Muscle of leg (tissue), 11 donors: ENCODE measurements around the gene SH3RF3. TPM values are rescaled to one million over a fixed set of nuclear protein-coding genes. Genes with fewer than 3 reads are reported as not detected.

Experiments used
- DNase-seq: peaks from one replicate; pipeline ENCODE4 v3.0.0; 2013
- H3K27ac ChIP-seq: one replicate; pipeline ENCODE4 v1.5.1; 2013; ENCODE audit warnings: mild to moderate bottlenecking, low read length, control low read depth
- H3K27me3 ChIP-seq: one replicate; pipeline ENCODE4 v1.6.1; 2013; ENCODE audit warnings: low read length; ENCODE audit not compliant: control insufficient read depth, insufficient read depth
- H3K36me3 ChIP-seq: one replicate; pipeline ENCODE4 v1.6.1; 2013; ENCODE audit warnings: low read length; ENCODE audit not compliant: control insufficient read depth, insufficient read depth
- H3K4me1 ChIP-seq: one replicate; pipeline ENCODE4 v1.6.1; 2013; ENCODE audit warnings: low read length; ENCODE audit not compliant: control insufficient read depth, insufficient read depth
- H3K4me3 ChIP-seq: one replicate; pipeline ENCODE4 v1.5.1; 2013; ENCODE audit warnings: low read length, control low read depth
- H3K9me3 ChIP-seq: replicated peaks from 2 replicates; pipeline ENCODE4 v1.6.1; 2013; ENCODE audit warnings: low read depth, low read length; ENCODE audit not compliant: control insufficient read depth
- WGBS: methylation state at CpG from one replicate; pipeline ENCODE4 v1.1.5; 2013; ENCODE audit warnings: missing lambda C conversion rate; ENCODE audit not compliant: insufficient coverage; 5-methylcytosine and 5-hydroxymethylcytosine counted together
- polyA plus RNA-seq, 8 donors: library from polyadenylated mRNA; unstranded; fragments of 120-200 nt; gene quantifications; one replicate each; pipeline versions ENCODE4 v1.2.1 to v1.2.3, GENCODE V29; 2013; ENCODE audit warnings: inconsistent platforms in 1 of 8, low replicate concordance in 1 of 8; ENCODE audit not compliant: insufficient read length in 8 of 8, insufficient read depth in 1 of 8
- total RNA-seq: library from RNA; stranded (reverse); fragments of 120-200 nt; gene quantifications from one replicate; pipeline ENCODE4 v1.2.4, GENCODE V29; 2013

Gene SH3RF3
- total and polyA plus RNA-seq, 9 donors: 2.7 to 6.8 (median 4.7) TPM

GRCh38 chr2:109175350-109175678 lies 46.3 kb downstream of the SH3RF3 start:
- Histone ChIP-seq H3K36me3 (no peaks in the 10 kb centered on the region), H3K4me3 (no peak overlapping the region), H3K27ac (no peak overlapping the region), H3K4me1 (peaks cover 38% of the 10 kb centered on the region), H3K9me3 (peaks cover 14% of the 10 kb centered on the region), H3K27me3 (peaks cover 7% of the 10 kb centered on the region)
- 62% methylated on average over 3 of the region's 3 CpGs for WGBS
- DNase-seq: no peak

GRCh38 chr2:109176928-109177327 lies 47.9 kb downstream of the SH3RF3 start:
- Histone ChIP-seq H3K27ac (no peak overlapping the region), H3K9me3 (peaks cover 14% of the 10 kb centered on the region), H3K36me3 (no peaks in the 10 kb centered on the region), H3K27me3 (peaks cover 3% of the 10 kb centered on the region), H3K4me1 (peaks cover 31% of the 10 kb centered on the region), H3K4me3 (no peak overlapping the region)
- no peak for DNase-seq
- no CpG with 5 or more reads among the region's 2 CpGs for WGBS

DNA sequence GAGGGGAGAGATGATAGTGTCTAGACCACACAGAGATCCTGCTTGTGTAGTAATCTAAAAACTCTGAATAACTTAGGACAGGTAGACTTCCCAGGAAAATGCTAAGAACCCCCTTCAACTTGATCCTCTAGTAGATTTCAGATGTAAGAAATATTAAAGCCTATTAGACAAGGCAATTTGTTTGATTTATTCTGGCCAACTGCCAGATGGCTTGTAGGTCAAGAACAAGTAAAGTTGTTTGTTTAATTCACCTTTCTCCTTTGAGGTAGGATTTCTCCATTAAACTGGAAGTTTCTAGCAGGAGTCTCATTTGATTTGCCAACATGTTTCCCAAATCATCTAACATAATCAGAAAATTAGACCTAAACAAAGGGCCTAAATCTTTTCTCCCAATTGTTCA lies 48.6 kb downstream of the SH3RF3 start:
- Histone ChIP-seq H3K9me3 (peaks cover 14% of the 10 kb centered on the region), H3K4me3 (no peak overlapping the region), H3K36me3 (no peaks in the 10 kb centered on the region), H3K27me3 (peaks cover 3% of the 10 kb centered on the region), H3K4me1 (peaks cover 24% of the 10 kb centered on the region), H3K27ac (no peak overlapping the region)
- DNase-seq: no peak

GRCh38 chr2:109178968-109179367 lies 50.0 kb downstream of the SH3RF3 start:
- H3K4me1 ChIP-seq: peaks cover 14% of the 10 kb centered on the region
- peaks cover 14% of the 10 kb centered on the region for H3K9me3 ChIP-seq
- peaks cover 3% of the 10 kb centered on the region for H3K27me3 ChIP-seq
- H3K27ac ChIP-seq: no peak overlapping the region
- no peaks in the 10 kb centered on the region for H3K36me3 ChIP-seq
- H3K4me3 ChIP-seq: no peak overlapping the region
- DNase-seq: no peak
- 31% methylated on average over 3 of the region's 3 CpGs for WGBS

DNA sequence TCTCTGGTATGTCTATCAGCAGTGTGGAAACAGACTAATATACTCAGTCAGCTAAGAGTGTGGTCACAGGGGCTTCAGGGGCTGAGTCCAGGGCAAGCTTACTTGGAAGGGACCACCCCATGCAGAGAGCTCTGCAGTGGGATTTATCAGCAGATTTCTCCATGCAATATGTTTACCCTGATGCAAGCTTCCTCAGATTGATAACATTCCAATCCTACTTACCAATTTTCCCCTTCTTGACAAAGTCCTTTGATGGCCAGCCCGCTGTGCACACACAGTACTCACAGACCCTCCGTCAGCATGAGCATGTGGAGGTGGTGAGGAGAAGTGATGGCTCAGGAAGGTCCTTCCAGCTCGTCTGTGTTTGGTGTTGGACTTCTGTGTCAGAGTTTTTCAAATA lies 51.8 kb downstream of the SH3RF3 start:
- no peak overlapping the region for H3K4me3 ChIP-seq
- no peaks in the 10 kb centered on the region for H3K36me3 ChIP-seq
- peaks cover 12% of the 10 kb centered on the region for H3K4me1 ChIP-seq
- no peak for DNase-seq
- peaks cover 5% of the 10 kb centered on the region for H3K9me3 ChIP-seq
- H3K27ac ChIP-seq: no peak overlapping the region
- H3K27me3 ChIP-seq: peaks cover 3% of the 10 kb centered on the region
- WGBS: no CpG with 5 or more reads among the region's 3 CpGs

GRCh38 chr2:109182426-109182825 lies 53.4 kb downstream of the SH3RF3 start:
- H3K4me3 ChIP-seq: no peak overlapping the region
- peaks cover 5% of the 10 kb centered on the region for H3K9me3 ChIP-seq
- H3K27ac ChIP-seq: no peak overlapping the region
- WGBS: no CpG with 5 or more reads among the region's 2 CpGs
- H3K4me1 ChIP-seq: peaks cover 11% of the 10 kb centered on the region
- no peaks in the 10 kb centered on the region for H3K36me3 ChIP-seq
- H3K27me3 ChIP-seq: no peaks in the 10 kb centered on the region
- DNase-seq: no peak

DNA sequence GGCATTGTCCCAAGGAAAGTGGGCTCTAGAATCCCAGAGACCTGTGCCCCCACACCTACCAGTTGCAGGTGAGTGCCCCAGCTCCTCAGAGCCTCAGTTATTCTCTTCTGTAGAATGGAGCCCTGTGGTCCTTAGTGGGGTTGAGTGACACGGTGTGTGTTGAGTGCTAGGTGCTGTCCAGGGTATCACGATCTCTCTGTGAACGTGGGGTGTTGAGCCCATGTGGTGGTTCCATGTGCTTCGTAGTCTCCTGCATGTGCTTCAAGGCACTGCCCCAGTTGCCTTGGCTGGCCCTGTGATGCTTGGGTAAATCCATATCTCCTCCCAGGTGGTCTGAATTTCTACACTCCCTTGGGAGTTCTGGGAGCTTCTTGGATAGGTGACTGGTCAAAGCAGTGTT lies 54.9 kb downstream of the SH3RF3 start:
- WGBS: 86% methylated on average over 4 of the region's 4 CpGs
- no peak overlapping the region for H3K27ac ChIP-seq

GRCh38 chr2:109184368-109184767 lies 55.4 kb downstream of the SH3RF3 start:
- Histone ChIP-seq H3K9me3 (peaks cover 3% of the 10 kb centered on the region), H3K4me3 (no peak overlapping the region), H3K36me3 (no peaks in the 10 kb centered on the region), H3K4me1 (peaks cover 21% of the 10 kb centered on the region), H3K27ac (no peak overlapping the region), H3K27me3 (peaks cover 3% of the 10 kb centered on the region)
- no peak for DNase-seq
- 100% methylated on average over 1 of the region's 3 CpGs for WGBS

More for the DNA sequence above, 54.9 kb downstream of the SH3RF3 start:
- H3K4me3 ChIP-seq: no peak overlapping the region
- no peak for DNase-seq
- peaks cover 3% of the 10 kb centered on the region for H3K27me3 ChIP-seq
- peaks cover 5% of the 10 kb centered on the region for H3K9me3 ChIP-seq
- H3K36me3 ChIP-seq: no peaks in the 10 kb centered on the region
- peaks cover 19% of the 10 kb centered on the region for H3K4me1 ChIP-seq

DNA sequence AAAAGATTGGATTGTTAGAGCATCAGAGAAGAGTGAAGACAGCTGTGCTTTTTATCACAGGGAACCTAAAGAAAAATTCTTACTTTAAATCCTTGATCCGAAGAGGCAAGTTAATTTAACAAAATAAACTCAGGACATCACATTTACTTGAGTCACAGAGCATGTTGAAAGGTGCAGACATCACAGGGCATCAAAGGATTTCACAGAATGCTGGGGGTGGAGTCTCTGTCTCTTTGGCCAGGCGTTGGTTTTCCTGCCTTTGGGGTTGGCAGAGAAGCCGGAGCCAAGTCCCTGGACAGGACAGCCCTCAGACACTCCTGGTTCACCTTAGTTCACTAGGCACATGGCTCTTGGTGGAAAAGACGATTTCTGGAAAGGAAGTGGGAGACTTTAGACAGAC lies 56.3 kb downstream of the SH3RF3 start:
- peak; percentile 51 for DNase-seq
- 20% methylated on average over 1 of the region's 4 CpGs for WGBS
- Histone ChIP-seq H3K27me3 (peaks cover 3% of the 10 kb centered on the region), H3K36me3 (no peaks in the 10 kb centered on the region), H3K27ac (no peak overlapping the region), H3K4me1 (peaks cover 21% of the 10 kb centered on the region), H3K9me3 (no peaks in the 10 kb centered on the region), H3K4me3 (no peak overlapping the region)

DNA sequence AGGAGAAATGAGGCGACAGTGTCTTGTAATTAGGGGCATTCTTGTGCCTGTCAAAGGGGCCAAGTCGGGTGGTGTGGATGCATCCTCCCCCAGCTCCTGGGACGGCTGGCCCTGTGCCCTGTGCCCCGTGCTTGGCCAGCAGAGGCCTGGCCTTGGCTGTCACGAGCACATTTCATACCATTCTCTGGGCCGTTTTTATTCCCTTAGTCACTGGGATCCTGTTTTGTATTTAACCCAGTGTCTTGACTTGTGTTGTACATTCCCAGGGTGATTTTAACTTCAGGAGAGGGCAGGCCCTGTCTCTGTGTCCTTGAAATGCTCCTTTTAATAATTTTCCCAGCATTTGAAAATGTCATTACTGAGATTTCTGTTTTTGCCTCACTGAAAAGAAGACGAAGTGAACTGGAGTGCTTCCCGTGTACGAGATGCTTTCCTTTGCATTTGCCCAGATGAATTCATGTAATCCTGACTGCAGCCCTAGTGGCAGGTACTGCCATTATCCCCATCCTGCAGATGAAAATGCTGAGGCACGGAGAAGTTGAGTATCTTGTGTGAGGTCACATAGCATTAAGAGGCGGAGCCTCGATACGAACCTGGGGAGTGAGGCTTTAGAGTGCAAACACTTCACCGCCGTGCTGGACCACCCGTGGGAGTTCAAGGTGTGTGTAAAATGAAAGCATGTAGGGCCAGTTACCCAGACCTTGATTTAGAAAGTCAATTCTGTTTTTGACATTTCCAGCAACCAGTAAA lies 57.0 kb downstream of the SH3RF3 start:
- peak; percentile 67 for DNase-seq
- no peak overlapping the region for H3K27ac ChIP-seq
- H3K4me1 ChIP-seq: peaks cover 21% of the 10 kb centered on the region
- WGBS: 68% methylated on average over 8 of the region's 16 CpGs
- H3K4me3 ChIP-seq: no peak overlapping the region
- no peaks in the 10 kb centered on the region for H3K9me3 ChIP-seq
- peaks cover 3% of the 10 kb centered on the region for H3K27me3 ChIP-seq
- no peaks in the 10 kb centered on the region for H3K36me3 ChIP-seq
